Stimulated activated CD8-positive, alpha-beta memory T cell treated with anti-CD3 and anti-CD28 coated beads, Interleukin-15, amount 100 ng/mL, for 4 hours (primary cell): ENCODE results near the gene CYBC1.
"Not testable (repeated sequence)": the region's sequence is repeated elsewhere in the genome, so short reads cannot be mapped to it uniquely, and the experiment has no call there.

ENCODE experiments used
- DNase-seq, 2 donors: peaks; one replicate each; pipeline ENCODE4 v3.0.0-alpha.2; 2020; ENCODE audit warnings: low read depth in 2 of 2

CYBC1 gene

DNA sequence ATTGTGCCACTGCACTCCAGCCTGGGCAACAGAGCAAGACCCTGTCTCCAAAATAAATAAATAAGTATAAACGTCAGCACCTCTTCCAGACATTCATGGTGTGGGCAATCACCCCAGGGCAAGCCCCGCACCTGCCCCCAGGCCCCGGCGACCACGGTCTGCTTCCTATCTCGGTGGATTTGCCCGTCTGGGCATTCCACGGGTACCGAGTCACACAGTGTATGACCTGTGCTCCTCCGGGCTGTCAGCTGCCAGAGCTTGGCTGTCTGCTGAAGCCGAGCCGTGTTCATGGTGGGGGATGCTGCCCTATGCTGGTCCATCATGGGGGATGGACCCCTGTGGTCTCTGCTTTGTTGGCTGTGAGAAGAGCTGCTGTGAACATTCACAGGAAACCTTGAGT is 15.4 kb downstream of the CYBC1 start:
- DNase-seq: no peak

- no peak for DNase-seq
These were observed 16.4 kb downstream of the CYBC1 start for GRCh38 chr17:82434216-82434565.

- no peak for DNase-seq
These were observed 16.9 kb downstream of the CYBC1 start for GRCh38 chr17:82433560-82434215.

GRCh38 chr17:82432017-82432416 is 18.5 kb downstream of the CYBC1 start:
- DNase-seq: no peak

DNA sequence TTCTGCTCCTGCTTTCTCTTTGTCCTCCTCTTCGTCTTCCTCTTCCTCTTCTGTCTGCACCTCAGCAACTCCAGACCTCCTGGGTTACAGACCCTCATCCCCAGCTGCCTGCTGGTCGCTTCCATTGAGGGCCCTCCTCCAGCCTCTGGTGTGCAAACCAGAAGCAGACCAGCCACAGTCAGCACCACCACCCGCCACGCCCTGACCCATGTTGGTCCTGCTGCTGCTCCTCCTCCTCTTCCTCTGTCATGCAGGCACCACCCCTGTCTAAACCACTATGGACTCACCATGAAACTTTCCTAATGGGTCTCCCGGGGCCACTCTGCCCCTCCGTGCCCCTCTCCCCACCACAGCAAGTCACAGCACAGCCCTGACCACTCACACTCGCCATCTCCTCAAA is 20.7 kb downstream of the CYBC1 start:
- no peak for DNase-seq

DNA sequence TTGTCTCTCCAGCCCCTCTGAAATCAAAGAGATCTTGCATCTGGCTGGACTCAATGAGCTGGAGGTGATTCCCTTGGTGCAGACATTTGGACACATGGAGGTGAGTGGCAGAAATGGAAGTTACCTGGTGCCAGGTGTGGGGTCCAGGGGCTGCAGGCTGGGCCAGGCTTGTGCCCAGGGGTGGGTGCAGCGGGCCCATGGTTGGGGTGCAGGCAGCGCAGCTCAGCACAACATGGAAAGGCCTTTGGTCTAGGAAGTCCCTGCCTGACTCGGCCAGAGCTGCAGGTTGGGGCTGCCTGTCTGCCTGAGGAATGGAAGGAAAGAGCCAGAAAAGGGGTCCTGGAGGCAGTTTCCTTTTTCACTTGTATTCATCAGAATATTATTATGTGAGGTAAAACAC is 22.0 kb downstream of the CYBC1 start:
- no peak for DNase-seq

DNA sequence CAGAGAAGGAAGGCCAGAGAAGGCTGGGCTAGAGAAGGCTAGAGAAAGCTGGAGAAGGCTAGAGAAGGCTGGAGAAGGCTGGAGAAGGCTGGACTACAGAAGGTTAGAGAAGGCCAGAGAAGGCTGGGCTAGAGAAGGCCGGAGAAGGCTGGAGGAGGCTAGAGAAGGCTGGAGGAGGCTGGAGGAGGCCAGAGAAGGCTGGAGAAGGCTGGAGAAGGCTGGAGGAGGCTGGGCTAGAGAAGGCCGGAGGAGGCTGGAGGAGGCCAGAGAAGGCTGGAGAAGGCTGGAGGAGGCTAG is 25.7 kb downstream of the CYBC1 start:
- DNase-seq: no peak

- DNase-seq: peak in 1 of 2 donors; percentile 21
These were observed 26.3 kb downstream of the CYBC1 start for GRCh38 chr17:82424001-82424862.

DNA sequence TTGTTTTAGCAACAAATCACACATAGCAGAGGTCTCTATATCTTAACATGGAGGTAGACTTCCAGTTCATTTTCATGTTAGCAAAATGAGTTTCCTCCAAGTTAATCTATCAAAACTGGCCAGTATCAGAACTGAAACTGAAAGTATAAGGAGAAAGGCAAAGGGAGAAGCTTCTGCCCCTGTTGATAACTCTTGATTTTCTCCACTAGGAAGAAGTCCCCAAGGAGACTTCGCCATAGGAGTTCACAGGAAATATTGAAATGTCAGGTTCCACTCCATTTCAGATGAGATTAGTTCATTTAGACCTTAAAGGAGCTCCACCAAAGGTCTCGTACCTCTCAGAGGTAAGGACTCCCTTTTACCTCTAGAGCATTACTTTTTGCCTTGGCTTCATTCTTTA is 31.0 kb downstream of the CYBC1 start:
- no peak for DNase-seq

DNA sequence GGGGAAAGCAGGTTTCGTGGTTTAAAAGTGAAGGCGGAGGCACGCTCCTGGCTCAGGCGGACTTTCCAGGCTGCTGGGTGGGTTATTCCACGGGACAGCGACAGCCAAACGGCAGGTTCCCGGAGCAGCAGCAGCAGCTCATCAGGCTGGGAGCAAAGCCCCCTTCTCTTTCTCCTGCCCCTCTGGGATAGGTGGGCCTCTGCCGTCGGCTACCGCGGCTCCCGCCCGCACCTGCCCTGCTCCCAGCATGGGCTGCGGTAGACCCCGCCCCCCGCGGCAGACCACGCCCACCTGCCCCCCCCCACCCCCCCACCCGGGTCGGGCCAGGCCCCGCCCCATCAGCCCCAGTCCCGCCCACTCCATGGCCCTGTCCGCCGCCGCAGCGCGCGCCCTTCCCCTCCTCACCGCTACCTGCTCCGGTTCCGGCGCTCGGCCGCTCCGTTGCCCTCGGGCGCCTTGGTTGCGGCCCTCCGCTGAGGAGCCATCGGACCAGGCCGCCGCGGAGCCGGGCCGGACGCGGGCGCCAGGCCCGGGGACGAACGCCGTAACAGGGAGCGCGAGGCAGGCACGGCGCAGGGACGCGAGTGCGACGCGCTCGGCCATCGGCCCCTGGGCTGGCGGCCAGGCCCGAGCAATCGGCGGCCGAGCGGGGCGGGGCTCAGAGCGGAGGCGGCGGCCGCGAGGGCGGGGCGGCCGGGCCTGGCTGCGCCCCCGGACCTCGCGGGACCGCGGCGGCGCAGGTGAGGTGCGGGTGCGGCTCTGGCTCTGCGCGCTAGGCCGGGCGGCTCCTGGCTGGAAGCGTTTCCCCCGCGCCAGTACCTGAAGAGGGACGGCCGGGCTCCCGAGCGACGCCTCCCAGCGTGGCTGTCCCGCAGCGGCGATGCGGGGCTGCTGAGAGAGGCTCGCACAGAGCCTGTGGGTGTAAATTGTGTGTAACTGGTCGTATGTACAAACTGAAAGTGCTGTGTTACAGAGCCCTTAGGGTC is 32.3 kb downstream of the CYBC1 start, which contains the start of the genes HEXD and OGFOD3:
Gene HEXD (plus strand): TSS at position 347 of the 986 bp plus-strand sequence. CDS start 1,453 bp downstream, outside the sequence.
Gene OGFOD3 (minus strand): TSS at position 586 of the 986 bp plus-strand sequence. CDS start 101 bp downstream, at position 485.
- DNase-seq: peak; percentile 60 to 74

DNA sequence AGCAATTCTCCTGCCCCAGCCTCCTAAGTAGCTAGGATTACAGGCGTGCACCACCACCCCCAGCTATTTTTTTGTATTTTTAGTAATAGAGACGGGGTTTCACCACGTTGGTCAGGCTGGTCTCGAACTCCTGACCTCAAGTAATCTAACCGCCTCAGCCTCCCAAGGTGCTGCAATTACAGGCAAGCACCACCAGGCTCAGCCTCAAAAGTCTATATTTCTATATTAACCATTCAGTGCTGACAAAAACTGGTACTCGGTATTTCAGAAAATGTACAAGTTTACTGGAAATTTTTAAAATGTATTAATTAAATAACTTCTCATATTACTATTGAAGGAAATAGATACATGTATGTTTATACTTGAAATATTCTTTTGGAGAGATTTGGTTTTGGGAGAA is 33.8 kb downstream of the CYBC1 start:
- DNase-seq: no peak

DNA sequence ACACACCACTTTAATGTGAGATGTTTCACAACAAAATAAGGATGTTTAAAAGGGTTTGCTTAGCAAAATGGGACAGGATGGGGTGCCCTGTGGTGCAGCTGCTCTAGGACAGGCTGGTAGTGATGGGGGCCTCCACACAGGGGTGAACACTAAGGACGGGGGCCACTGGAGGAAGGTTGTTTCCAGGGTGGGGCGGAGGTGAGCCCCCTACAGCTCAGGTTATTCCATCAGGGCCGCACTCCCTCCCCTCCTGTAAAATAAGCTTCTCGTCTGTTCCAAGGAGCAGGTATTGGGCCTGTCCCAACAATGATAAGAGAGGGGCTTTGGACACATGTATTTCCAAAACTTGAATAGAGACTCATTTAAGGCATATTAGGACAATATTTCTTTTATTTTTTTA is 34.3 kb downstream of the CYBC1 start:
- no peak for DNase-seq

DNA sequence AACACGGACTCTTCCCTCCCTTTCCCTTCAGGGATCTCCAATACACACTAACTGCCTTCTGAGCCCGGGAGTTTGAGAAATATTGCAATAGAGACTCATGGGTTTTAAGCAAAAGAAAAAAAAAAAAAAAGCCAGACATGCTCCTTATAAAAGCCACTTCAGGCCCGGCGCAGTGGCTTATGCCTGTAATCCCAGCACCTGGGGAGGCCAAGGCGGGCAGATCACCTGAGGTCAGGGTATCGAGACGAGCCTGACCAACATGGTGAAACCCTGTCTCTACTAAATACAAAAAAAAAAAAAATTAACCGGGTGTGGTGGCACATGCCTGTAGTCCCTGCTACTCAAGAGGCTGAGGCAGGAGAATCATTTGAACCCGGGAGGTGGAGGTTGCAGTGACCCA is 34.8 kb downstream of the CYBC1 start:
- no peak for DNase-seq

GRCh38 chr17:82415336-82415735 is 35.2 kb downstream of the CYBC1 start:
- DNase-seq: no peak

DNA sequence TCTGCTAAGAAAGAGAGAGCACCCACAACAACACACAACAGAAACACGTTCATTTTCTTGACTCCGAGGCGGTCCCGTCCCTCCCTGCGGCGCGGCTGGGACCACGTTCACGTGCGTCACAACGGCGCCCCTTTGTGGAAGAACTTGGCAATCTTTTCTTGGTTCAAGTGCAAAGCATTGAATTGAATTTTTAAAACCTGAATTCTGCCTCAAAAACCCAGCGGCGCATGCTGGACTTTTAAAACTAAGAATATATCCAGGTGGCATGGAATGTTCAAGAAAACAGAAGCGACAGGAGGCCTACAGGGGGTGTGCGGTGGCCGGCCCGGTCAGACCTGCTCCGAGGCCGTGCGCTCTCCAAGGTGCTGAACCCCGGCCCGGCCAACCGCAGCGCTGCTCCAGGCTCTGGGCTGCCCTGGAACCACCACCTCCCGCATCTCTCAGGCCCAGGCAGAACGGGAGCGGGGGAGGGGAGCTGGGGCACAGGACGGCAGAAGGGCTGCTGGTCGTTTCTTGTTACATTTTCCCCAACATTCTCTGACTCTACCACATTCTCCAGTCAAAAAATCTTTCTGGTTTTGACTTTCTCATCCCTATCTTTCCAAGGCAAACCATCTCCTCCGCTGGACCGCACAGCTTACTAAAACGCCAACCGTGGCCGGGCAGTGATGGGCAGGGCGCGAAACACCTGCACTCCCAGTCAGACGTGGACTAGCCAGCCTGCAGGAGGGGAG is 35.8 kb downstream of the CYBC1 start:
- DNase-seq: peak; percentile 31 to 49

DNA sequence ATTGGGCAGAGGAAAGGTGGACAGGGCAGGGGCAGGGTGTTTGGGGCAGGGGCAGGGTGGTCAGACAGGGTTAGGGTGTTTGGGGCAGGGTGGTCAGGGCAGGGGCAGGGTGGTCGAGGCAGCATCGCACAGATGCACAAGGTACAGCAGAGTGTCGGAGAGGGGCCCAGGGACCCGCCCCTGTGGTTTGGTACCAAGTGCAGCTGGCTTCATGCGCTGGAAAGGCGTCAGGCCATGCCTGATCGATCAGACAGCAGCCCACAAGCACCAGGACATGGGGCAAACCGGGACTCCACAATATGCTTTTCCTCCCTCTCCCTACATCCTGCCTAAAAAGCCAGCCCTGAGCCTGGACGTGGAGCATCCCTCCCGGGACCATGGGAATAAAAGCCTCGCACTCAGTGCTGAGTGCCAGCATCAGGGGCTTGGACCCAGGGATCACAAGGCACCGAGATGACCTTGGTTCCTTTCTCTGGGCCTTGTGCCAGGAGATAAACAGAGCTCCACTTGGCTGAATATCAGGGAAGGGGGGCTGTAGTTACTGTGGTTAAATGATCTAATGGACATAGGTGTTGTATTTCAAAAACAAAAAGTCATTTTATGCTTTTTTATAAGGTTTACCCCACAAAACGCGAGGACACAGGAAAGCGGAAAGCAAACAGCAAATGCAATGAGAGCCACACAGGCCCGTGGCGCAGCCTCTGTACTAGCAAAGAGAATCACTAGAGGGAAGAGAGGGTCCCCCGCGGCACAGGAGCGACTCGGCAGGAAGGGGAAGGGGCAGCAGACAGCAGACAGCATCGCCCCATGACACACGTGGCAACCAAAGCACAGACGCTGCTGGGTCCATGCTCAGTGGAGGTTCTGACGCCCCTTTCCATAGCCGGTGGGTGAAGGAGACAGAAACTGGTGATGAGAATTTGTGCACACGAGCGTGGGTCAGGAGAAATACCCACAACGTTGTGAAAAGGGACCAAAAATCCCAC is 37.7 kb downstream of the CYBC1 start:
- DNase-seq: no peak

GRCh38 chr17:82412081-82412480 is 38.5 kb downstream of the CYBC1 start:
- not testable (repeated sequence) for DNase-seq

GRCh38 chr17:82411396-82412053 is 39.0 kb downstream of the CYBC1 start:
- DNase-seq: no peak

- DNase-seq: no peak
These were observed 40.4 kb downstream of the CYBC1 start for GRCh38 chr17:82410014-82410716.
